OCI-LY1 (cell line): ENCODE measurements around the gene SCYL3.

ENCODE experiments used
- H2AFZ ChIP-seq: fragments of 200-600 bp; sonication (generic), shearing (Covaris generic); 2 replicates; pipeline ENCODE4 v1.6.0; 2014; ENCODE audit warnings: antibody characterized with exemption, mild to moderate bottlenecking, low read length
- H3F3A ChIP-seq: fragments of 200-600 bp; sonication (generic), shearing (Covaris generic); 2 replicates; pipeline ENCODE4 v1.6.0; 2014; ENCODE audit warnings: mild to moderate bottlenecking, antibody characterized with exemption, low read length, moderate library complexity; ENCODE audit not compliant: insufficient read depth
- H3K27ac ChIP-seq: fragments of 200-600 bp; sonication (generic); 2 replicates; pipeline ENCODE4 v1.5.1; 2014; ENCODE audit warnings: low read length, mixed run types, mild to moderate bottlenecking, low read depth; ENCODE audit not compliant: poor library complexity, severe bottlenecking
- H3K27me3 ChIP-seq: fragments of 200-600 bp; sonication (generic); 2 replicates; pipeline ENCODE4 v1.6.0; 2014; ENCODE audit warnings: antibody characterized with exemption, mild to moderate bottlenecking, low read length, moderate library complexity; ENCODE audit not compliant: insufficient read depth
- H3K36me3 ChIP-seq: fragments of 200-600 bp; sonication (generic); 2 replicates; pipeline ENCODE4 v1.6.1; 2014; ENCODE audit warnings: mild to moderate bottlenecking, antibody characterized with exemption, low read length, moderate library complexity, mixed read lengths; ENCODE audit not compliant: insufficient read depth
- H3K4me1 ChIP-seq: fragments of 200-600 bp; sonication (generic); 2 replicates; pipeline ENCODE4 v1.5.1; 2014; ENCODE audit warnings: mild to moderate bottlenecking, low read length, moderate library complexity; ENCODE audit not compliant: insufficient read depth, severe bottlenecking
- H3K4me2 ChIP-seq: fragments of 200-600 bp; sonication (generic), shearing (Covaris generic); 2 replicates; pipeline ENCODE4 v1.6.1; 2014; ENCODE audit warnings: low read length
- H3K4me3 ChIP-seq: fragments of 200-600 bp; sonication (generic); 2 replicates; pipeline ENCODE4 v1.5.1; 2014; ENCODE audit warnings: low read length, low read depth, mild to moderate bottlenecking, mixed read lengths; ENCODE audit not compliant: poor library complexity, severe bottlenecking
- H3K79me2 ChIP-seq: fragments of 200-600 bp; shearing (Covaris generic); 2 replicates; pipeline ENCODE4 v1.6.1; 2016; ENCODE audit warnings: mixed run types, low read length, mixed read lengths; ENCODE audit not compliant: insufficient read depth
- H3K9ac ChIP-seq: fragments of 200-600 bp; sonication (generic), shearing (Covaris generic); 2 replicates; pipeline ENCODE4 v1.6.1; 2014; ENCODE audit warnings: mild to moderate bottlenecking, low read length, mixed read lengths
- H3K9me2 ChIP-seq: fragments of 200-600 bp; sonication (generic), shearing (Covaris generic); 2 replicates; pipeline ENCODE4 v1.6.1; 2014; ENCODE audit warnings: low read depth, mild to moderate bottlenecking, low read length, mixed read lengths
- H3K9me3 ChIP-seq: fragments of 200-600 bp; shearing (Covaris generic); 2 replicates; pipeline ENCODE4 v1.6.1; 2014; ENCODE audit warnings: low read length, mixed read lengths
- H4K20me1 ChIP-seq: fragments of 200-600 bp; sonication (generic), shearing (Covaris generic); 2 replicates; pipeline ENCODE4 v1.6.0; 2016; ENCODE audit warnings: mild to moderate bottlenecking, low read length; ENCODE audit not compliant: insufficient read depth
- CTCF ChIP-seq: fragments of 200-600 bp; sonication (generic), shearing (Covaris generic); IDR thresholded peaks from 2 replicates; pipeline ENCODE4 v1.5.1; 2017; ENCODE audit warnings: mild to moderate bottlenecking, antibody characterized with exemption, low read length, moderate library complexity, mixed read lengths
- EZH2 ChIP-seq: fragments of 200-600 bp; sonication (generic), shearing (Covaris generic); IDR thresholded peaks from 2 replicates; pipeline ENCODE4 v1.8.0; 2017; ENCODE audit warnings: borderline replicate concordance, mixed run types, mild to moderate bottlenecking, antibody characterized with exemption, low read length, moderate library complexity, mixed read lengths

The SCYL3 gene

GRCh38 chr1:169925505-169926482 is 32.1 kb upstream of the SCYL3 start:
- Histone ChIP-seq H3K4me1 (no peaks in the 10 kb centered on the region), H4K20me1 (no peaks in the 10 kb centered on the region), H2AFZ (no peak overlapping the region), H3K4me2 (no peak overlapping the region), H3K9ac (no peak overlapping the region), H3F3A (no peaks in the 10 kb centered on the region; the same call in 1 of the 2 replicates), H3K9me2 (no peaks in the 10 kb centered on the region), H3K36me3 (no peaks in the 10 kb centered on the region), H3K9me3 (no peaks in the 10 kb centered on the region), H3K4me3 (no peak overlapping the region), H3K79me2 (no peaks in the 10 kb centered on the region), H3K27ac (no peak overlapping the region), H3K27me3 (no peaks in the 10 kb centered on the region)
- no peak for TF ChIP-seq CTCF
- TF ChIP-seq EZH2 = no peak

GRCh38 chr1:169924829-169925228 is 31.1 kb upstream of the SCYL3 start:
- Histone ChIP-seq H3K27me3 (no peaks in the 10 kb centered on the region), H4K20me1 (no peaks in the 10 kb centered on the region), H3K36me3 (no peaks in the 10 kb centered on the region), H3K9ac (no peak overlapping the region), H3K4me1 (no peaks in the 10 kb centered on the region), H3K79me2 (no peaks in the 10 kb centered on the region), H3K4me3 (no peak overlapping the region), H3K4me2 (no peak overlapping the region), H2AFZ (no peak overlapping the region), H3K9me2 (no peaks in the 10 kb centered on the region), H3F3A (no peaks in the 10 kb centered on the region), H3K9me3 (no peaks in the 10 kb centered on the region), H3K27ac (no peak overlapping the region)
- TF ChIP-seq CTCF (no peak), EZH2 (no peak)

- no peaks in the 10 kb centered on the region for H3F3A ChIP-seq
- H3K4me3 ChIP-seq = no peak overlapping the region
- no peaks in the 10 kb centered on the region for H3K27me3 ChIP-seq
- TF ChIP-seq EZH2 (no peak), CTCF (no peak)
- H3K36me3 ChIP-seq = no peaks in the 10 kb centered on the region
- H3K79me2 ChIP-seq = no peaks in the 10 kb centered on the region
- no peaks in the 10 kb centered on the region for H3K9me2 ChIP-seq
- H4K20me1 ChIP-seq = no peaks in the 10 kb centered on the region
- H3K4me2 ChIP-seq = no peak overlapping the region
- H3K9ac ChIP-seq = no peak overlapping the region
- H3K27ac ChIP-seq = no peak overlapping the region
- no peaks in the 10 kb centered on the region for H3K9me3 ChIP-seq
- no peaks in the 10 kb centered on the region for H3K4me1 ChIP-seq
- no peak overlapping the region for H2AFZ ChIP-seq
Measured at GRCh38 chr1:169924063-169924462, 30.4 kb upstream of the SCYL3 start.
